Astrocyte of the spinal cord (primary cell): ENCODE results near the gene ZNF469.

Experiments
- DNase-seq: peaks from one replicate; pipeline ENCODE4 v3.0.0; 2011; ENCODE audit warnings: low read depth, low spot score
- H3K4me3 ChIP-seq: 2 replicates; pipeline ENCODE4 v1.5.1; 2011; ENCODE audit warnings: low read depth, mild to moderate bottlenecking, low read length, moderate library complexity
- CTCF ChIP-seq: IDR thresholded peaks from 2 replicates; pipeline ENCODE4 v1.5.1; 2012; ENCODE audit warnings: low read depth, mild to moderate bottlenecking, low read length, inconsistent platforms
- in situ Hi-C: cut with HindIII; loops from 2 replicates; pipeline ENCODE4 v1.10.0; 2017; ENCODE audit warnings: low sequenced_read_pairs

ZNF469 gene

GRCh38 chr16:88378401-88378800, 4.4 kb upstream of the ZNF469 start:
- TF ChIP-seq CTCF = no peak
- DNase-seq = no peak
- in situ Hi-C loops = no loop called here
- no peak overlapping the region for H3K4me3 ChIP-seq

- in situ Hi-C loops = no loop called here
- TF ChIP-seq CTCF = no peak
- DNase-seq = no peak
- H3K4me3 ChIP-seq = no peak overlapping the region
Observed at GRCh38 chr16:88378836-88379693, 3.7 kb upstream of the ZNF469 start.

- no peak for DNase-seq
- TF ChIP-seq CTCF = no peak
Observed at GRCh38 chr16:88379694-88380040, 3.1 kb upstream of the ZNF469 start.

GRCh38 chr16:88380099-88380498, 2.7 kb upstream of the ZNF469 start:
- no peak overlapping the region for H3K4me3 ChIP-seq
- in situ Hi-C loops = no loop called here
- DNase-seq = no peak
- no peak for TF ChIP-seq CTCF

More at GRCh38 chr16:88379694-88380040, 3.1 kb upstream of the ZNF469 start:
- in situ Hi-C loops = no loop called here
- H3K4me3 ChIP-seq = no peak overlapping the region

GRCh38 chr16:88380619-88381018, 2.1 kb upstream of the ZNF469 start:
- in situ Hi-C loops = no loop called here
- DNase-seq = no peak
- H3K4me3 ChIP-seq = no peak overlapping the region
- TF ChIP-seq CTCF = no peak

GRCh38 chr16:88381820-88382451, 823 bp upstream of the ZNF469 start:
- TF ChIP-seq CTCF = no peak
- no peak for DNase-seq
- in situ Hi-C loops = no loop called here
- H3K4me3 ChIP-seq = no peak overlapping the region
